PFSK-1 (cell line): ENCODE results near the gene DST.

Source experiments
- FOXP2 ChIP-seq: optimal IDR thresholded peaks from 2 replicates; pipeline ENCODE3; 2011; ENCODE audit warnings: borderline replicate concordance, control low read depth, inconsistent platforms; ENCODE audit not compliant: insufficient read depth; ENCODE audit errors: extremely low read length, extremely low read depth
- POLR2AphosphoS5 ChIP-seq: IDR thresholded peaks from 2 replicates; pipeline ENCODE4 v1.6.1; 2012; ENCODE audit warnings: low read depth, mild to moderate bottlenecking, control low read depth, low read length, moderate library complexity
- REST ChIP-seq, 2 experiments: IDR thresholded peaks; 2 replicates each; pipeline versions ENCODE4 v1.6.1 to v1.8.0; 2011 to 2012; ENCODE audit warnings: low read depth in 2 of 2, low read length in 2 of 2, control low read depth in 1 of 2, inconsistent platforms in 1 of 2, mild to moderate bottlenecking in 1 of 2, moderate library complexity in 1 of 2; ENCODE audit not compliant: insufficient read depth in 1 of 2
- SIN3A ChIP-seq: IDR thresholded peaks from 2 replicates; pipeline ENCODE4 v1.6.1; 2012; ENCODE audit warnings: mild to moderate bottlenecking, low read length, moderate library complexity, borderline replicate concordance; ENCODE audit not compliant: insufficient read depth
- TAF1 ChIP-seq: IDR thresholded peaks from 2 replicates; pipeline ENCODE4 v1.6.1; 2012; ENCODE audit warnings: low read length, control low read depth, borderline replicate concordance; ENCODE audit not compliant: insufficient read depth

Gene DST

GRCh38 chr6:56526860-56527544 is 115.7 kb downstream of the DST start:
- no peak for TF ChIP-seq REST (IDR thresholded peaks at IDR 0.05; ENCODE audit: insufficient read depth in 1 of 2, low read depth in 2 of 2, low read length in 2 of 2)
- TF ChIP-seq POLR2AphosphoS5 = no peak
- TF ChIP-seq FOXP2 = no peak
- TF ChIP-seq TAF1 = no peak
- no peak for TF ChIP-seq SIN3A

GRCh38 chr6:56525974-56526789 is 116.5 kb downstream of the DST start:
- TF ChIP-seq POLR2AphosphoS5 (no peak), TAF1 (no peak), FOXP2 (no peak), SIN3A (no peak), REST (IDR thresholded peaks at IDR 0.05; ENCODE audit: insufficient read depth in 1 of 2, low read depth in 2 of 2, low read length in 2 of 2) (no peak)

- TF ChIP-seq SIN3A (no peak), POLR2AphosphoS5 (no peak), REST (IDR thresholded peaks at IDR 0.05; ENCODE audit: insufficient read depth in 1 of 2, low read depth in 2 of 2, low read length in 2 of 2) (no peak), TAF1 (no peak), FOXP2 (no peak)
These were observed 117.6 kb downstream of the DST start for GRCh38 chr6:56524891-56525703.

GRCh38 chr6:56522495-56523270 is 120.0 kb downstream of the DST start:
- TF ChIP-seq FOXP2 (no peak), POLR2AphosphoS5 (no peak), REST (IDR thresholded peaks at IDR 0.05; ENCODE audit: insufficient read depth in 1 of 2, low read depth in 2 of 2, low read length in 2 of 2) (no peak), SIN3A (no peak), TAF1 (no peak)
